Common myeloid progenitor, CD34-positive (primary cell): ENCODE results near the gene ANKRD11.
A peak's percentile ranks its signal among the peaks of the same experiment; 100 is the strongest.

Source experiments
- CTCF ChIA-PET: fragments of 350-600 bp; sonication (Branson Sonifier 250); formaldehyde crosslinking; loops from one replicate; lab custom pipeline; 2021; ENCODE audit warnings: antibody characterized with exemption; lab: Charles Lee
- POLR2A ChIA-PET: fragments of 350-600 bp; sonication (Branson Sonifier 250); formaldehyde crosslinking; loops from one replicate; lab custom pipeline; 2021; ENCODE audit warnings: antibody characterized with exemption; lab: Charles Lee
- DNase-seq, 3 donors: peaks; one replicate each; pipeline versions ENCODE4 v3.0.0 to v3.0.0-alpha.2; 2013
- H3K27ac ChIP-seq, 2 experiments: 1 replicate in 1 of 2; 2 replicates in 1 of 2; pipeline ENCODE4 v1.7.0; 2013; ENCODE audit warnings: inconsistent platforms in 2 of 2, low read length in 2 of 2, mild to moderate bottlenecking in 2 of 2, low read depth in 1 of 2, moderate library complexity in 1 of 2; ENCODE audit not compliant: severe bottlenecking in 2 of 2, insufficient read depth in 1 of 2, poor library complexity in 1 of 2
- H3K27me3 ChIP-seq, 5 experiments: replicated peaks in 2 of 5; 1 replicate in 3 of 5; 2 replicates in 2 of 5; pipeline versions ENCODE4 v1.6.1 to v1.7.0; 2013; ENCODE audit warnings: low read length in 4 of 5, mild to moderate bottlenecking in 2 of 5, moderate library complexity in 2 of 5, inconsistent platforms in 1 of 5; ENCODE audit not compliant: insufficient read depth in 5 of 5, control insufficient read depth in 4 of 5
- H3K36me3 ChIP-seq, 4 experiments: 1 replicate in 2 of 4; 2 replicates in 2 of 4; pipeline versions ENCODE4 v1.6.1 to v1.7.0; 2013; ENCODE audit warnings: low read length in 3 of 4, control low read depth in 1 of 4, mild to moderate bottlenecking in 1 of 4; ENCODE audit not compliant: control insufficient read depth in 4 of 4, insufficient read depth in 4 of 4
- H3K4me1 ChIP-seq, 4 experiments: 1 replicate in 3 of 4; 2 replicates in 1 of 4; pipeline versions ENCODE4 v1.6.1 to v1.7.1; 2013; ENCODE audit warnings: low read length in 3 of 4, mild to moderate bottlenecking in 3 of 4, control low read depth in 1 of 4, inconsistent platforms in 1 of 4, moderate library complexity in 1 of 4; ENCODE audit not compliant: control insufficient read depth in 4 of 4, insufficient read depth in 4 of 4; ENCODE audit errors: control extremely low read depth in 1 of 4
- H3K4me3 ChIP-seq, 7 experiments: 1 replicate in 4 of 7; 2 replicates in 3 of 7; pipeline versions ENCODE4 v1.5.1 to v1.7.0; 2013; ENCODE audit warnings: mild to moderate bottlenecking in 7 of 7, low read length in 6 of 7, moderate library complexity in 6 of 7, inconsistent platforms in 2 of 7, low read depth in 2 of 7, control low read depth in 1 of 7; ENCODE audit not compliant: insufficient read depth in 4 of 7, control insufficient read depth in 1 of 7; ENCODE audit errors: extremely low read depth in 1 of 7
- H3K9me3 ChIP-seq, 5 experiments: 1 replicate in 4 of 5; 2 replicates in 1 of 5; pipeline versions ENCODE4 v1.6.1 to v1.7.1; 2013; ENCODE audit warnings: low read length in 4 of 5, mild to moderate bottlenecking in 2 of 5, inconsistent platforms in 1 of 5, low read depth in 1 of 5, moderate library complexity in 1 of 5; ENCODE audit not compliant: control insufficient read depth in 4 of 5, insufficient read depth in 2 of 5; ENCODE audit errors: control extremely low read depth in 1 of 5
- WGBS: methylation state at CpG from one replicate; pipeline ENCODE4 v1.1.5; 2013; ENCODE audit not compliant: insufficient coverage; 5-methylcytosine and 5-hydroxymethylcytosine counted together

The ANKRD11 gene

DNA sequence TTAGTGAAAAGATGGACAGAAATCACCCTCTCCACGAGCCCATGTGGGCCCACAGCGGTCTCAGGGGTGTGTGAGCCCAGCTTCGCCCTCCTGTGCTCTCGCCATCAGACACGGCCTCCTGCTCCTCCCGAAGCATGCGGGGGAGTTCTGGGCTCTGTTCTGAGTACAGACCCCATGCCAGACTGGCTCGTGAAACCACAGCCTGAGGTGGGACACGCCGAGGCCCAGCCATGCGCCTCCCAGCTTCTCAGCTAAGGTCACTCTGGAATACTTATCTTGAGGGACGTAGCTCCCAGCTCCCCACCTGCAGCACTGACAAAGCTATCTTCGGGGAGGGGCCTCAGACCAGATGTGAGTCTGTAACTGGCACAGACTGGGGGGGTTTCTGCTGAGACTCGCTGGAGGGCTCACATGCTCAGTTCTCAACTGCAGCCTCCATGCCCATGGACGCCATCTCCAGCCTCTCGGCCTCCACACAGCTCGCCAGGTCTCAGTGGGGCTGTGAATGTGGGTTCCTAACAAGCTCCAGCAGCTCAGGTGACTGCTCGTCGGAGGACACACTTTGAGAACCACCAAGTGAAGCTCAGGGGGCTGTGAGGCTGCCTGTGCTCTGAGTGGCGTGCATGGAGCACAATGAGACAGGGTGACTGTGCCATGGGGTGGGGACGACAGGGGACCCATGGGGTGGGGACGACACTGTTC, 177.6 kb downstream of the ANKRD11 start:
- 97% methylated on average over 20 of the region's 22 CpGs for WGBS
- Histone ChIP-seq H3K27me3 (no peaks in the 10 kb centered on the region), H3K27ac (no peak overlapping the region), H3K4me1 (peaks cover 3 to 53% (median 42%) of the 10 kb centered on the region in 4 experiments), H3K4me3 (no peak overlapping the region), H3K9me3 (no peaks in the 10 kb centered on the region), H3K36me3 (peaks cover 10 to 61% (median 32%) of the 10 kb centered on the region in 4 experiments)
- DNase-seq = no peak
- ChIA-PET CTCF (interaction anchor here (0.8 to 4.9 kb wide), 6 partner anchors 9 to 125 kb away, joined by 3 to 25 read pairs (median 5); no protein-coding TSS in a partner anchor), POLR2A (no interaction called here)

DNA sequence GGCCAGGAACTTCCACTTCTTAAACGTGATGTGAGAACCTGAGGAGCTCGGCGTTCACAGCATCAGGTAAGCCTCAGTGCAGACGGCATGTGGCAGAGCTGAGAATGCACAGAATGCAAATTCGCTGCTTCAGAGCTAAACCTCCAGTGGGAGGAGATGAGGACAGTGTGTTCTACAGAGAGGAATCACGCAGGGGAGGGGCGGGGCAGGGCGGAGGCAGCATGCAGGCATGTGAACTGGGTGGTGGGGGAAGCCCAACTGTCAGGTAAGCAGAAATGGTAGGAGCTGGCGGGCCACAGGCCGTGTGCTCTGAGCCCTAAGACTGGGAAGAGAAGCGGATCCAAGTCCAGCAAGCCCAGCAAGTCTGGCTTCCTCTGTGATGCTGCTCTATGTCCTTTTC, 178.2 kb downstream of the ANKRD11 start:
- Histone ChIP-seq H3K4me1 (peaks cover 3 to 48% (median 37%) of the 10 kb centered on the region in 4 experiments), H3K4me3 (no peak overlapping the region), H3K27me3 (no peaks in the 10 kb centered on the region), H3K36me3 (peaks cover 10 to 66% (median 32%) of the 10 kb centered on the region in 4 experiments), H3K9me3 (no peaks in the 10 kb centered on the region), H3K27ac (no peak overlapping the region)
- ChIA-PET POLR2A (no interaction called here), CTCF (interaction anchor here (1.8 to 4.9 kb wide), 4 partner anchors 9 to 125 kb away, joined by 4 to 25 read pairs (median 8); no protein-coding TSS in a partner anchor)
- 98% methylated on average over 9 of the region's 11 CpGs for WGBS
- no peak for DNase-seq

DNA sequence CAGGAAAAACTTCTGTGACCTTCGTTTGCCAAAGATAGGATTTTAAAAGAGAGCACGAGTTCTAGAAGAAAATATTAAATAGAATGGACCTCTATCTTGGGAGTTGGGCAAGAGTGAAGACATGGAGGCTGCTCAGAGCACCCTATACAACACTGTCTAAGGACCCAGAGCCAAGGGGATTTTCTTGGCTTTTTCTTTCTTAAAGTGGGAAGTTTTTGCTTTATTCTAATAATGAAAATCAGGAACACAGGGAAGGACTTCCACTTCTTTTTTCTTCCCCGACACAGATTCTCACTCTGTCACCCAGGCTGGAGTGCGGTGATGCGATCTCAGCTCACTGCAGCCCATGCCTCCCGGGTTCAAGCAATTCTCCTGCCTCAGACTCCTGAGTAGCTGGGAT, 178.7 kb downstream of the ANKRD11 start:
- ChIA-PET CTCF (interaction anchor here (2.5 to 4.9 kb wide), 2 partner anchors 19 to 23 kb away, joined by 10 to 25 read pairs; no protein-coding TSS in a partner anchor), POLR2A (no interaction called here)
- H3K4me1 ChIP-seq = peaks cover 3 to 42% (median 31%) of the 10 kb centered on the region in 4 experiments
- no peak overlapping the region for H3K27ac ChIP-seq
- H3K4me3 ChIP-seq = no peak overlapping the region
- no peaks in the 10 kb centered on the region for H3K27me3 ChIP-seq
- DNase-seq = no peak
- no peaks in the 10 kb centered on the region for H3K9me3 ChIP-seq
- 96% methylated on average over 4 of the region's 6 CpGs for WGBS
- H3K36me3 ChIP-seq = peaks cover 10 to 68% (median 32%) of the 10 kb centered on the region in 4 experiments

DNA sequence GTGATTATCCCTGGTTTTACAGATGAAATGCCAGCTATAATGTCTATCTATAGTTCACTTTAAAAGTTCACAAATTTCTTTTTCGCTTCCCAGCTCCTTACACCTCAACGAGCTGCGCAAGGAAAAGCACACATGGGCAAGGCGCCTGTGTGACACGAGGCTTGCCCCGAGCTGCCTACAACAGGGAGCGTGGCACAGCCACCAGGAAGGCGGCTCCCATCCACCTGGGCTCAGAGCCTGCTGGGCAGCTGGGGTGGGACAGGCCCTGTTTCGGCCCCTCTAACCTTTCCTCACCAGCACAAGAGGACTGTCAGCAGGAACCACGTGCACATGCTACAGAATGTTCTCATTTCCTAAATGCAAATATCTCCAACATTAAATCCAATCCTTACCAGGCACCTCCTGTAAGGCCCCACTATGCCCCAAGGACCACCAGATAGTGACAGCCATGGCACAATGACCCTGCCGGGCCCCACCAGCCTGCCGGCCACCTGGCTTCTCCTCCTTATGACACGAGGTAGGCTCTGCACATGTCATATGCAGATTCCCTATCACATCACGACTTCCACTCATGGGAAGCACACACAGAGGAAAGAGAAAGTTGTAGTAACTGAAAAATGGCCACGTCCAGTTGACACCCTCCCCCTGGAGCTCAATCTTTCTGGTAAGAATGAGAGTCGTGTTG, 180.8 kb downstream of the ANKRD11 start:
- Histone ChIP-seq H3K9me3 (no peaks in the 10 kb centered on the region), H3K36me3 (peaks cover 10 to 64% (median 30%) of the 10 kb centered on the region in 4 experiments), H3K27me3 (no peaks in the 10 kb centered on the region), H3K4me3 (no peak overlapping the region), H3K27ac (no peak overlapping the region), H3K4me1 (peaks cover 0 to 22% (median 12%) of the 10 kb centered on the region in 4 experiments)
- ChIA-PET POLR2A (no interaction called here), CTCF (interaction anchor here (0.6 to 3.6 kb wide), 7 partner anchors 8 to 199 kb away, joined by 3 to 20 read pairs (median 4); no protein-coding TSS in a partner anchor)
- no peak for DNase-seq
- 82% methylated on average over 13 of the region's 16 CpGs for WGBS

DNA sequence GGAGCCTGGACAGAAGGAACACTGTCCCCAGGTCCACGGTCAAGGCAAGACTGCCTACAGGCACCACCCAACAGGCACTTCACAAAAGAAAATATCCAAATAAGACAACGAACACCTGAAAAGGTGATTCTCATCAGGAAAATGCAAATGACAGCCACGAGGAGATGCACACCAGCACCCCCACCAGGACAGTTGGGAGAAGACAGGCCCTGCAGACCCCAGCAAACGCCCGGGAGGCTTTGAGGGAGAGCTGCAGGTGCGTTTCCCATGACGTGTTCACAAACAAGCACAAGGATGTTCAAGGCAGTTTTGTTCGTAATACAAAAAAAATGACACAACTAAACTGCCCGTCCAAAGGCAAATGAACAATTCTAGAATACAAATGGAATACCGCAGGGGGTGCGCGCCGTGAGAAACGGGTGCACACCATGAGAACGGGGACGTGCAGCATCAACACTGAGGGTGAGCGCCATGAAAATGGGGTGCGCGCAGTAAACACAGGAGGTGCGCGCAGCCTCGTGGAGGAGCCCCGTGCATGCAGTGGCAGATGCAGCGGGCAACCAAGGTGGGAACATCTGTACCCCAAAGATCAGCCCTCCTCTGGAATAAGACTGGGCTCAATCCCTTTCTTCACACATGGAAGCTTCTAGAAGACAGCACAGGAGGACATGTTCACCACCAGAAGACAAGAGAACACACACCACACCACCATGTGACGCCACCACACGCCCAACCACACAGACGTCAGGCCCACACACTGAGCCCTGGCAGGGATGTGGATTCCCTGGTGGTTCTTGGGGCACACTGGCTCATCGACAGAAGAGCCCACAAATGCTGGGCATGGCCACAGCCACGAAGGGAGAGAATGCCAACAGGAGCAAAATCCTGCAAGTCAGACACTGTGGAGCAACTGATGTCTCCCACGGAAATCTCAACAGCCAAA, 181.7 kb downstream of the ANKRD11 start:
- CTCF ChIA-PET = interaction anchor here (0.6 to 3.6 kb wide), 4 partner anchors 9 to 19 kb away, joined by 3 to 20 read pairs (median 4); no protein-coding TSS in a partner anchor
- POLR2A ChIA-PET = no interaction called here
- H3K4me1 ChIP-seq = peaks cover 0 to 20% (median 14%) of the 10 kb centered on the region in 4 experiments
- H3K27me3 ChIP-seq = no peaks in the 10 kb centered on the region
- peak in 2 of 3 donors; percentile 32 to 38 for DNase-seq
- no peak overlapping the region for H3K4me3 ChIP-seq
- WGBS = 89% methylated on average over 29 of the region's 30 CpGs
- H3K27ac ChIP-seq = no peak overlapping the region
- H3K36me3 ChIP-seq = peaks cover 13 to 71% (median 33%) of the 10 kb centered on the region in 4 experiments
- H3K9me3 ChIP-seq = no peaks in the 10 kb centered on the region

DNA sequence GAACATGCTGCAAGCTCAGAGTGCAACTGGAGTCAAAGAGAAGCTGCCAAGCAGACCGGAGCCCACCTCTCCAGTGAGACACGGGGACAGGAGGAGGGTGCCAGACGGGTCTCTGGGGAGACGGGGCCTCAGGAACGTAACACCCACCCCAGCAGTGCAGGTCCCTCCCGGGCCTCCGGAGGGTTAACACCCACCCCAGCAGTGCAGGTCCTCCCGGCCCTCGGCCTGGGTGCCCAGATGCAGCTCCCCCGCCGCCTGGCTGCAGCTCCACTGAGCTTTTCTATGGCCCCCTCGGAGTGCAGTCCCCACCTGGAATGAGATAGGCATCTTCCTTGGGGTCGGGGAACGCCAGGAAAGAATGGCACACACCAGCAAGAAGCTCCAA, 182.9 kb downstream of the ANKRD11 start:
- Histone ChIP-seq H3K27me3 (no peaks in the 10 kb centered on the region), H3K36me3 (peaks cover 14 to 69% (median 31%) of the 10 kb centered on the region in 4 experiments), H3K9me3 (no peaks in the 10 kb centered on the region), H3K27ac (no peak overlapping the region), H3K4me3 (no peak overlapping the region), H3K4me1 (peaks cover 0 to 20% (median 18%) of the 10 kb centered on the region in 4 experiments)
- 98% methylated on average over 11 of the region's 14 CpGs for WGBS
- ChIA-PET CTCF (interaction anchor here (0.7 to 3.6 kb wide), 6 partner anchors 8 to 43 kb away, joined by 3 to 20 read pairs (median 4); no protein-coding TSS in a partner anchor), POLR2A (interaction anchor here (1.4 kb wide), 1 partner anchor 18 kb away, joined by 4 read pairs; no protein-coding TSS in a partner anchor)
- DNase-seq = no peak
